ENCODE data around the gene TMEM161A. TPM values are rescaled to one million over a fixed set of nuclear protein-coding genes. Genes with fewer than 3 reads are reported as not detected.
"Not testable (repeated sequence)": the region's sequence is repeated elsewhere in the genome, so short reads cannot be mapped to it uniquely, and the experiment has no call there.

TMEM161A gene
- total RNA-seq, 2 donors from 2014 or later: 16.8 to 18.9 TPM

DNA sequence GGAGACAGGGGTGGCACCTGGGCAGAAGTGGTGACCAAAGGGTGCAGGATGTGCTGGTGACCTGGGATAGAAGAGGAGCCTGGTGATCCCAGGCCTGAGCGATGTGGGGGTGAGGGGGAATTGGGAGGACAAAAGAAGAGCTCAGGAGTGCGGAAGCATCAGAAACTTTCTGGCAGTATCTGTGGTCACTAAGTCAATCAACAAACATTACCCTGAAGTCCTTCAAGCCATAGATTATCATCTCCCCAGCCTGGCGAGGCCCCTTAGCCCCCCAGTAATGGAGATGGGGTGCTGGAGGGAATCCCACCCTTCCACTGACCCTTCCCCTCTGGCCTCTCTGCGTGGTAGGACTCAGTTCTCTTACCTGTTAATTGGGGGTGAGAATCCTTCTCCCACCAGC is 21.3 kb upstream of the TMEM161A start:
- intact Hi-C loops (cut with DNase I, micrococcal nuclease): no loop called here
- ATAC-seq: no peak
- no peak for DNase-seq

DNA sequence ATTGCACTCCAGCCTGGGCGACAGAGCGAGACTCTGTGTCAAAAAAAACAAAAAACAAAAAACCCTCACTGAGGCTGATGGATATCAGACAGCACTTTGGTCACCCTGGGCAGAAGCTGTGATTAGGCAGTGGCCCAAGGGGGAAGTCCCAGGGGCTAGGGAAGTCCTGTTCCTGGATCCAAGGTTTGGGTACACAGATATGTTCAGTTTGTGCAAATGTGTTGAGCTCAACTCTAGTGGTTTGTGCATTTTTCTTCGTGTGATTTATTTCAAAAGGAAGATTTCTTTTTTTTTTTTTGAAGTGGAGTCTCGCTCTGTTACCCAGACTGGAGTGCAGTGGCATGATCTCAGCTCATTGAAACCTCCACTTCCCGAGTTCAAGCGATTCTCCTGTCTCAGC is 19.5 kb upstream of the TMEM161A start:
- DNase-seq: no peak
- no peak for ATAC-seq
- intact Hi-C loops (cut with DNase I, micrococcal nuclease): no loop called here

DNA sequence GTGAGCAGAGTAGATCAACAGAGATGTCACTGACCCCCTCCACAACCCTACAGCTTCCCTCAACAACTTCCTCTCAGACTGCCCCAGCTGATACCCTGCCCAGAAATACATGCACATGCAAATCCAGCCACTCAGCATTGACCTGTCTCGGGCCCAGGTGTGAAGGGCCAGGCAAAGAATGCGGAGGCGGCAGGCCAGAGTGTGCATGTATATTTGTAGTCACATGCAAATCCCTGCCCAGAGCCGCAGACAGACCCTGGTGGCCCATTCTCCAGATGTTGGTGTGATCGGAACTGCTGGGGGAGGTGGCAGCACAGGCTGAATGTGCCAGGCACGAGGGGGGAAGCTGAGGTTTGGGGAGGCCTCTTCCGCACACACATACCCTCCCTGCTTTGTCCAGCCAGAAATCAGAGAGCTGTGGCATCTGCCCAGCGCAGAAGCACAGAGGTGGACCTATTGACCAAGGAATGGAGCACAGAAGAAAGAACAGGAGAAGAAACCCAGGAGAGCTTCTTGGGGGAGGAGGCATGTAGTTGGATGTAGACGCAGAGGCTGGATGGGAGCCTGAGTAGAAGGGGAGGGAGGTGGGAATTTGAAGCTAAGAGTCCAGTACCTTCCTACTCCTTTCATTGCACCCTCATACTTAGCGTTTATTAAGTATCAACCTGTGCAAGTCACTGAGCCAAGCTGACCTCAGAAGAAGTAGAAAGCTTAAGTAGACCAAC is 17.4 kb upstream of the TMEM161A start:
- peak; percentile 30 to 54 for DNase-seq
- peak; percentile 14 for ATAC-seq
- intact Hi-C loops (cut with DNase I, micrococcal nuclease): no loop called here

DNA sequence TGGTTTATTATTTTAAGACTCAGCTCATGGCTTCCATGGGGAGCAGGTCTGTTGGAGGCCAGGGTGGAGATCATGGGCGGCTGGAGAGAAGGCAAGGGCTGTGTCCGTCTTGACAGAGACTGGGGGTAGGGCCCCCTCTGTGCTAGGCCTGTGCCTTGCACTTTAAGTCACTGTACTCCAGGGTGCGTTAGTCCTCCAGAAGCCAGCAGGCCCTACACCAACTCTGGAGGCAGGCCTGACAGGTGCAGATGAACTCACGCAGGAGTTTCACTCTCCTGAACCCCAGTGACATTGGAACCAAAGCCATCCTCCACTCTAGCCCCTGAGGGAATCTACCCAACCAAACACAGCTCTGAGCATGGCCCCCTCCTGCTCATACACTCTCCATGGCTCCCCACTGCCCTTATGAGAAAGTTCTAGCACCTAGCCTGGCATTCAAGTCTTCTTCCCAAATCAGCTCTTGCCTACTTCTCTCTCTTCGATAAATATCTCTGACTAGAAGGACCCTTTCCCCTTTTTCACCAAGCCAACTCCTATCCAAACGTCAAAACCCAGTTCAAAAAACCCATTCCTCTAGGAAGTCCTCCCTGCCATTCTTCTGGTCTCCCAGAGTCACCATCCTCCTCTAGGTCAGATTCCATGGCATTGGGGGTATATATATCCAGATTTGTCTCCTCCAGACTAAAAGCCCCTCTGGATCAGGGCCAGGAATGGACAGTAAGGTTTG is 16.7 kb upstream of the TMEM161A start:
- intact Hi-C loops (cut with DNase I, micrococcal nuclease): no loop called here
- no peak for ATAC-seq
- no peak for DNase-seq

DNA sequence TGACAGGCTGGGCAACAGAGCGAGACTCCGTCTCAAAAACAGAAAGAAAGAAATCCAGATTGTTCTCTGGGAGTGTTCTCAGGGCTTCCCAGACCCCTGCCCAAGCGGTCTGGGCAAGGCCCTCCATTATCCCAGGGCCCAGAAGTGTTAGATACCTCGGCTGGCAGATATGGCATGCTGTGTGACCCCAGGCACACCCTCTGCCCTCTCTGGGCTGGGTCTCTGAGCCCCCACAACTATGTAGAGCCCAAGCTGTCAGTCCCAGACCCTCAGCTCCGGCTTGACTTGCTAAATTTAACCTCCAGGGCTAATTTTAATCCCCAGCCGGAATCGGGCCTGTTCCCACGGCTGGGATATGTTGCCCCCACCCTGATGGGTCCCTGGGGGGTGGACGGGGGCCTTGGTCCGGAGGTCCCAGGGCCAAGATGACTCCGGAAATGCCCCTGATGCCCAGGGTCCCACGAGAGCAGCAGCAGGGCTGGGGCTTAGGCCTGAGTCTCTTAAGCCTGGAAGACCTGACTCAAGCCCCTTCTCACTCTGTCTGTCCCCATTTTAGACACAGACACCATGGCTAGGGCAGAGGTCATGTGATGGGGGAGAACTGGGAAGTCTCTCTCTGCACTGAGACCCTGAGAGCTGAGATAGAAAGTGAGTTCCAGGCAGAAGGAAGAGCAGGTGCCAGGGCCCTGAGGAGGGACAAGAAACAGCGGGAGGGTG is 14.5 kb upstream of the TMEM161A start:
- ATAC-seq (no peak), DNase-seq (no peak)
- intact Hi-C loops (cut with DNase I, micrococcal nuclease): no loop called here

DNA sequence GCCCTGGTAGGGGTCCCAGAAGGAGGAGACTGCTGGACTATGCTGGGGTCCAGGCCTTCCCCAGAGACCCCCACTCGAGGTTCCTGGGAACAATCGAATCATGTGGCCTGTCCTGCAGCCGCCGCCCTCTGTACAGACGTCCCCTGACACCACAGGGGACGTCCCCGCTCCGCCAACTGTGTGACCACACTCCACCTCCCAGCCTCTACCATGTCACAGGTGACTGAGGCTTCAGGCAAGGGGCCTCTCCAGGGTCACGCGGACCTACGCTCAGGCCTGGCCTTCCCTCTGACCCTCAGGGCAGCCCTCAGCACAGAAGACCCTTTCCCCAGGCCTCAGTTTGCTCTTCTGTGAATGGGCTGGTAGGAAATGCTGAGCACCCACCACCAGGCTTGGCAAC is 13.1 kb upstream of the TMEM161A start:
- intact Hi-C loops (cut with DNase I, micrococcal nuclease): no loop called here
- no peak for ATAC-seq
- peak in 1 of 2 donors; percentile 42 for DNase-seq

DNA sequence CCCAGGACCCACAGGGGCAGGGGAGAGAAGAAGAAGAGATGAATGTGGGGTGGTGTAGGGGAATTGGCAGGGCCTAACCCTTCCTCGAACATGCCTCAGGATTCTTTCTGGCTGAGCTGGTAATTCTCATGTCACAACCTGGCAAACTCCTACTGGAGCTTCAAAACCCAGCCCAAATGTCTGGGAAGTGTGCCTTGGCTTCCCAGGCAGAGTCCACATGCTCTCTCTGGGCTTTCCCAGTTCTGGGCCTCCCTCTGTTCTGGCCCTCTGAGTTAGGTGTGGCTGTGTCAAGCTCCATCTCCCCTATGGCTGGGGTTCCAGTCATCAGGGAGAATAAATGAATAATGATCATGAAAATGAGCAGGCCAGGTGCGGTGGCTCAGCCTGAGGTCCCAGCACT is 11.2 kb upstream of the TMEM161A start:
- no peak for DNase-seq
- ATAC-seq: no peak
- intact Hi-C loops (cut with DNase I, micrococcal nuclease): loop anchor here in 1 of 2 donors (10.0 kb wide), 1 partner anchor 95 kb away; no protein-coding TSS in a partner anchor

DNA sequence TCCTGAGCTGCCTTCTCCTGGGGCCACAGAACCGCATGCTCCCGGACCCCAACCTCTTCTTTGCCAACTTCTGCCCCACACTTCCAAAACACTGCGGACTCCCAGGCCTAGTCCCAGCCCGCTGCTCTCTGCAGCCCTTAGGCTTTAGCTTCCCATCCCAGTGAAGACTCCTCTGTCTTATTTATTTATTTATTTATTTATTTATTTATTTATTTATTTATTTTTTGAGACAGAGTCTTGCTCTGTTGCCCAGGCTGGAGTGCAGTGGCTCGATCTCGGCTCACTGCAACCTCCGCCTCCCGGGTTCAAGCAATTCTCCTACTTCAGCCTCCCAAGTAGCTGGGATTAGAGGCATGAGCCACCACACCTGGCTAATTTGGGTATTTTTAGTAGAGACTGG is 10.2 kb upstream of the TMEM161A start:
- intact Hi-C loops (cut with DNase I, micrococcal nuclease): loop anchor here in 1 of 2 donors (10.0 kb wide), 1 partner anchor 94 kb away; no protein-coding TSS in a partner anchor
- DNase-seq, ATAC-seq: not testable (repeated sequence)

DNA sequence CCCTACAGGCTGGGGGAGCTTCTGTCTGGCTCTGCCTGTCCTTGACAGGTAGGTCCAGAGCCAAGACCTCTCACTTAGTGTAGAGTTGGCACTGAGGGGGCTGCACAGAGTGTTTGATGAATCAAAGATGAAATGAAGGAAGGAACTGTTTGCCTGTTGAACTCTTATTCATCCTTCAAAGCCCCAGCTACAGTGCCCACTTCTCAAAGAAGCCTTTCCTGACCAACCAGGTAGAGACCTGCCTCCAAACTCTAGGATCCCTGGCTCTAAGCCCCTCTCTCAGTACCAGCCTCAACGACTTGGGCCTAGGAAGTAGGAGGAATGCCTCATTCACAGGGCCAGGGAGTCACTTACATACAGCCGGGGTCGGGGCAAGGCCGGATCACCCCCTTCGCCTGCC is 9.1 kb upstream of the TMEM161A start:
- intact Hi-C loops (cut with DNase I, micrococcal nuclease): loop anchor here in 1 of 2 donors (10.0 kb wide), 1 partner anchor 93 kb away; no protein-coding TSS in a partner anchor
- DNase-seq: no peak
- no peak for ATAC-seq

DNA sequence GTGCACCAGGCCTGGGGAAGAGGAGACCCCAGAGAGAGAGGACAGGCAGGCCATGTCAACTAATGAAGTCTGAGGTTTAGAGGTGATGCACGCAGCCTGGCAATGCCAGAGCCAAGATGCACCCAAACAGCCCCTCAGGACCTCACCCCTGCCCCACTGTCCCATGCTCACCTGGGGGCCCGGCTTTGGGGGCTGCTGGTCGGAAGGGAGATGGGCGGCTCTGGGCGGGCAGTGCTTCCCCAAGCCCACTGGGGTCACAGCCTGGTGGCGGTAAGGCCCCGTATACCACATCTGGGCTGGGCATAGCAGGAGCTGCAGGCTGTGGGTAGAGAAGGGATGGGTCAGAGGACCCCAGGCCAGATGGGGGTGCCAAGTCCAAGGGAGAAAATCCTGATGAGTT is 8.6 kb upstream of the TMEM161A start:
- no peak for ATAC-seq
- DNase-seq: no peak
- intact Hi-C loops (cut with DNase I, micrococcal nuclease): loop anchor here in 1 of 2 donors (10.0 kb wide), 1 partner anchor 92 kb away; no protein-coding TSS in a partner anchor

DNA sequence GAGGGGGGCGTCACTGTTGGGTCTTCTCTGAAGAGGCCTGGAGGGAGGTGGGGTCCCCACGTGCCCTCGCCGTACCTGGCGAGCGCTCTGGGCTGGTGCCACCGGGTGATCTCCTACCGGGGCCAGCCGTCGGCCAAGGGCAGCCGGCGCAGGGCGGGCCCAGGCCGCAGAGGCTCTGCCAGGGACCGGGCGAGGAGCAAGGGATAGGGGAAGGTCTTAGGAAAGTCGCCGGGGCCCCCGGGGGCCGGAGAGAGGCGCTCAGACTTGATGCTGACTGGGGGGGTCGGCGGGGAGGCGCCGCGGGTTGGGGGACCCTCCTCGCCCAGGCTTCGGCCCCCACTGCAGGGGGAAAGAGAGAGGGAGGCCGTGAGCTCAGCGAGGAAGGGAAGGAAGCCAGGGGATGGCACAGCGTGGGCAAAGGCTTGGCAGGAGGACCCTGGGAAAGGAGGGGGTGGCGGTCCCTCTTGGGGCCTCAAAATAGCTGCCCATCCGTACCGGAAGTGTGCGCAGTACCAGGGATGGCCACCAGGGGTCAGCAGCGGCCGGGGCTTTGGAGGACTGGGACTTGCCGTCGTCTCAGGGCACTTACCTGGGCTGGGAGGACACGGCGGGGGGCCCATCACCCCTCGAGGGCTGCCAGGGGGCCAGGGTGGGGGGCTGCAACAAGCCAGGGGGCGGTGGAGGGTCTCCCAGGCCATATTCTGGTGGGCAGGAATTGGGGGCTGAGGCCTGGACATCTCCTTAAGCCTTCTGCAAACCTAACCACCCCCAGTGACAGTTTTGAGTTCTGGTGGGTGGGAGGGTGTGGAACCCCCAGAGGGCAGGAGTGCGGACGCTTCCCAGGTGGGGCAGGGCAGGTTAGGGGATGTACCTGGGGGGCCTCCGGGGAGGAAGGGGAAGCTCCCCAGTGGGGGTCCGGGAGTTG is 7.7 kb upstream of the TMEM161A start:
- DNase-seq (peak; percentile 57 to 87), ATAC-seq (peak; percentile 83)
- intact Hi-C loops (cut with DNase I, micrococcal nuclease): loop anchor here in 1 of 2 donors (10.0 kb wide), 1 partner anchor 91 kb away; no protein-coding TSS in a partner anchor

DNA sequence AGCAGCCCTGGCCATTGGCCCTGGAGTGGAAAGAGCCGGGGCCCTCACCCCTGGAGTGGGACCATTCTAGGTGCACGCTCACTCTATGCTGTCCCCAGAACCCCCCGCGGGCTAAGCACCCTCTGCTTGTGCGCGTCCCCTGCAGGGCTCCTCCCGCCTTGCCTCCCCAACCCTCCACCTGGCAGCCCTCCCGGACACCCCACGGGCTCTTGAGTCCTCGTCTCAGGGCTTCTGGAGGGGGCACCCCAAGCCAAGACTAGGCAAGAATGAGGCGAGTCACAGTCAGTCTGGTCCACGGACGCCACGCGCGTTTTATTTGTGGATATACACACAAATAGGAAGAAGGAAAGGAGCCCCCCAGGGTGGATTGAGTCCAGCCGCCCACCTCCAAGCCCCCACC is 7.0 kb upstream of the TMEM161A start:
- DNase-seq (no peak), ATAC-seq (peak; percentile 18)
- intact Hi-C loops (cut with DNase I, micrococcal nuclease): loop anchor here in 1 of 2 donors (10.0 kb wide), 1 partner anchor 90 kb away; no protein-coding TSS in a partner anchor

DNA sequence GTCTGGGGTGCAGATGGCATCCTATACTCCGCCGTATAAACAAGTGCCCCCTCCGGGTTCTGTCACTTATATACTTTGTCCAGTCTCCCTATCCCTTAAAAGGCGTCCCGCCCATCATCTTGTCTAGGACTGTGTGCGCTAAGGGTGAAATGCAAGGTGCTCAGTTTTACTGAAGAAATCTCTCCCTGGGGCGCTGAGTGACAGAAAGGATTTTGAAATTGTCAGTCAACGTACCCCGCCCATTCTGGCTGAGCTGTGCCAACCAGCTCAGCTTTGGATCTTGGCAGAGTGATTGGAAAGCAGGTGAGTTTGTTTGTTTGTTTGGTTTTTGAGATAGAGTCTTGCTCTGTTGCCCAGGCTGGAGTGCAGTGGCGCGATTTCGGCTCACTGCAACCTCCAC is 4.1 kb upstream of the TMEM161A start:
- intact Hi-C loops (cut with DNase I, micrococcal nuclease): loop anchor here in 1 of 2 donors (10.0 kb wide), 1 partner anchor 88 kb away; no protein-coding TSS in a partner anchor
- ATAC-seq (no peak), DNase-seq (no peak)

DNA sequence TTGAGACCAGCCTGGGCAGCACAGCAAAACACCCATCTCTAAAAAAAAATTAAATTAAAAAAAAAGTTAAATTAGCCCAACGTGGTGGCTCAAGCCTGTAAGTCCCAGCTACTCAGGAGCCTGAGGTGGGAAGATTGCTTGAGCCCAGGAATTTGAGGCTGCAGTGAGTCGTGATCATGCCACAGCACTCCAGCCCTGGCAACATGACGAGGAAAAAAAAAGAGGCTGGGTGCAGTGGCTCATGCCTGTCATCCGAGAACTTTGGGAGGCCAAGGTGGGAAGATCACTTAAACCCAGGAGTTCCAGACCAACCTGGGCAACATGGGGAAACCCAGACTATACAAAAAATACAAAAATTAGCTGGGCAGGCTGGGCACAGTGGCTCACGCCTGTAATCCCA is 2.2 kb upstream of the TMEM161A start:
- intact Hi-C loops (cut with DNase I, micrococcal nuclease): loop anchor here in 1 of 2 donors (10.0 kb wide), 1 partner anchor 86 kb away; no protein-coding TSS in a partner anchor
- ATAC-seq (no peak), DNase-seq (no peak)

DNA sequence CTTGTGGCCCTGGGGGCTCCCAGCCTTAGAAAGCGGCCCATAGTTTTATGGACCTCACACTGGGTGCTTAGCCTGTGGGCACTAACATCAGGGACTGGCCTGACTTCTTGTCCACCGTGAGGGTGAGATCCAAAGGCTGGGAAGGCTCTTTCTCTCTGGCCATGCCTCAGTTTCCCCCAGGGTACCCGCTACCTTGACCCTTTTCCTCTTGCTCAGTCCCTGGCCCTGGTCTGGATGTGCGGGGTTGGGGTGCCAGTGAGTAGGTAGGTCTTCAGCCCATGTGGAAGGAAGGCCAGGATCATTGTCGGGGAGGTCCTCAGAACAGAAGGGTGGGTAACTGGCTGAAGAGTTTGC is 1.6 kb upstream of the TMEM161A start:
- ATAC-seq (no peak), DNase-seq (no peak)
- intact Hi-C loops (cut with DNase I, micrococcal nuclease): loop anchor here (5.0 to 10.0 kb wide), 2 partner anchors 73 to 85 kb away; no protein-coding TSS in a partner anchor

DNA sequence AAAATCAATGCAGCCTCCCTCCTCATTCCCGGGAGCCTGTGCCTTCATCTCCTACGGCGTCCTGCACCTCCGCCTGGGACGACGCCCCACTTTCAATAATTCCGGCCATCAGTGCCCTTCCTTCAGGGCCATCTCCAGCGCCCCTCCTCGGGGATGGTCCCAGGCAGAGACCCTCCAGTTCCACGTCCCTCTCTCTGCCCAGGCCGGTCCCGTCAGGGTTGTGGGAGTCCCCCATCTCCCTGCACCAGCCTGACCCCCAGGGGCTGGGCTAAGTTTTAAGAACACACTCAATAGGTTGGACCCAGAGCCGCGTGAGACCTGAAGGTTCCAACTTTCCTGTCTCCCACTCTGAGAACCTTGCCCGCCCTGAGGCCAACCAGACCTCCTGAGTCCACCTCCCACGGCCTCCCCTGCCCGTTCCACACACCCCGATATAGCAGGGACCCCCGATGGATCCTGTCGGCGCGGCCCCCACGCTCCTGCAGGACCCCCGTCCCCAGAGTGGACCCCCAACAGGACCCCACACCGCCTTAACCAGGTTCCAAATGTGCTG is 646 bp downstream of the TMEM161A start:
- DNase-seq (no peak), ATAC-seq (peak; percentile 29)
- intact Hi-C loops (cut with DNase I, micrococcal nuclease): loop anchor here in 1 of 2 donors (5.0 kb wide), 1 partner anchor 70 kb away; no protein-coding TSS in a partner anchor

DNA sequence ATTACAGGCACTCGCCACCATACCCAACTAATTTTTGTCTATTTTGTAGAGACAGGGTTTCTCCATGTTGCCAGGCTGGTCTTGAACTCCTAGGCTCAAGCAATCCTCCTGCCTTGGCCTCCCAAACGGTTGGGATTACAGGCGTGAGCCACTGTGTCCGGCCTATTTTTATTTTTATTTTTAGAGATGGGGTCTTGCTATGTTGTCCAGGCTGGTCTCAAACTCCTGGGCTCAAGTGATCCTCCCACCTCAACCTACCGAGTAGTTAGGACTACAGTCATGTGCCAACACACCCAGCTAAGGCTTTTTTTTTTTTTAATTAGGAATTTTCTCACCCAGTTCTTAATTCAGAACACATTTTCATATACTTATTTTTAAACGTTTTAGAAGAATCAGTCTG is 2.6 kb downstream of the TMEM161A start:
- intact Hi-C loops (cut with DNase I, micrococcal nuclease): loop anchor here in 1 of 2 donors (5.0 kb wide), 1 partner anchor 68 kb away; no protein-coding TSS in a partner anchor
- ATAC-seq, DNase-seq: not testable (repeated sequence)

Measured in left colon (tissue), 2 donors.